Eye (tissue), 1 donor: ENCODE results near the gene OGDH.
A peak's percentile ranks its signal among the peaks of the same experiment; 100 is the strongest.
"Not testable (repeated sequence)": the region's sequence is repeated elsewhere in the genome, so short reads cannot be mapped to it uniquely, and the experiment has no call there.

Source experiments
- DNase-seq: peaks from one replicate; pipeline ENCODE4 v3.0.0-alpha.2; 2015

The OGDH gene

GRCh38 chr7:44580945-44581878 lies 25.2 kb upstream of the OGDH start:
- no peak for DNase-seq

DNA sequence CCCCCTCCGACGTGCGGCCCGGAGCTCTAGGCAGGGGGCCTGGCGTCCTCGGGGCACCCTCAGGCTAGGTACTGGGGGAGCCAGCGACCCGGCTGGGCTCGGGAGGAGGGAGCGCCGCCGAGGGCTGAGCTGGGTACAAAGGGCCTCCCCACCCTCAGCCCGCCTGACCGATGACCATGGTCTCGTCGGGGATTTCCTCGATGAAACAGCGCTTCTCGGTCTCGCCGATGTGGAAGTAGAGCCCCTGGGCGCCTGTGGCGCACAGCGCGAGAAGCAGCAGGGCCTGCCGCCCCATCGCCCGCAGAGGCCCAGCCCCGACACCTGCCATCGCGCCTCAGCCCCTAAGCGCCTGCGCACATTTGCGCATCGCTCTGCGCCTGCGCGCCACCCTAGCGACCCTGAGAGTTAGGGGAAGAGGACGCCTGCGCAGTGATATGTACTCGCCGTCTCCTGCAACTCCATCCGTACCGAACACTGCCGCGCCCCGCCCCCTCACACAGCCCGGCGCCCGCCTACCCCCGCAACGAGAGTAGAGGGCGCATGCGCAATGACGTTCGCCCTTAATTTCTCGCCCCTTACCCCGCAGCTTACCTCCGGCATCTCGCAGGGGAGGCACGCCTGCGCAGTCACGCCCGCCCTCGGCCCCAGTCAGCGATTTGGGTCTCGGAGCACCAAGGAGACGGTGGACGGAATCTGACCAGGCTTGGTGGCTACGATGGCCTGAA lies 24.4 kb upstream of the OGDH start, which contains the start of gene TMED4:
TSS of gene TMED4 (minus strand) at position 353 of the 725 bp plus-strand sequence. CDS start at position 328, 25 bp downstream.
- DNase-seq, result peak; percentile 99

DNA sequence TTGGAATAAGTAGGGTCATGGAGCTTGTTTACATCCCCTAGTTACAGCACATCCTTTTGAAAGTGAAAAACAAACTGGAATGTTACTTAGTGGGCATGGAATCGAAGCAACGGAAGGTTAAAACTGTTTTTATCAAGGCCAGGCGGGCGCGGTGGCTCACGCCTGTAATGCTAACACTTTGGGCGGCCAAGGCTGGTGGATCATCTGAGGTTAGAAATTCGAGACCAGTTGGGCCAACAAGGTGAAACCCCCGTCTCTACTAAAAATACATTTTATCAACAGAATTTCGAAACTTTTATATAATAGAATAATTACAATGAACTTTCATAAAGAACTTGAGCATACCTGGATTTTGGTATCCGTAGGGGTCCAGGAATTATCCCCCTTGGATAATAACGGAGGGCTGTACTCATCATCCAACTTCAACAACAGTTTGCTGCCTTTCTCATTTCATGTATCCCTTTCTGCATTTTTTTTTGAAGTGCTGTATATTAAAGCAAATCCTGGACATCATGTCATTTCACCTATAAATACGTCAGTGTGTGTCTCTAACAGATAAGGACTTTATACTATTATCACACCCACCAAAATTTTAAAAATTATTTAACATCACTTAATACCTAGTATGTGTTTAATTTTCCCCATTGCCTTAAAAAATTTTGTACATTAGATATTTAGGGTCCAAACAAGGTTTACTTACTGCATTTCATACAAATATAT lies 23.1 kb upstream of the OGDH start:
- DNase-seq, result no peak

GRCh38 chr7:44587843-44588711 lies 18.4 kb upstream of the OGDH start:
- peak; percentile 75 for DNase-seq

DNA sequence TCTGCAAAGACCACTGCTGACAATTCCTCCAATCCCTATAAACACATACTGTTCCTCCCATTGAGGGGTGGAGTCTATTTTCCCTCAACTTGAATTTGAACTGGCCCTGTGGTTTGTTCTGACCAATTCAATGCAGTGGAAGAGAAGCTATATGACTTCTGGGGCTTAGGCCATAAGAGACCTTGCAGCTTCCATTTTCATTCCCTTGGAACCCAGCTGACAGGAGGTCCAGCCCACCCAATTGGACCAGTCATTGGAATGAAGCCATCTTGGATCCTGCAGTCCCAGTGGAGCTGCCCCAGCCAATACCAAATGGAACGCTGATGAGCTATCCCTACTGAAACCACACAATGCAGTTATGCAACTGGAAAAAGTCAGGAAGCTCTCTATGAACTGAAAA lies 15.5 kb upstream of the OGDH start:
- DNase-seq, result no peak

GRCh38 chr7:44595934-44596635 lies 10.3 kb upstream of the OGDH start:
- DNase-seq, result no peak

DNA sequence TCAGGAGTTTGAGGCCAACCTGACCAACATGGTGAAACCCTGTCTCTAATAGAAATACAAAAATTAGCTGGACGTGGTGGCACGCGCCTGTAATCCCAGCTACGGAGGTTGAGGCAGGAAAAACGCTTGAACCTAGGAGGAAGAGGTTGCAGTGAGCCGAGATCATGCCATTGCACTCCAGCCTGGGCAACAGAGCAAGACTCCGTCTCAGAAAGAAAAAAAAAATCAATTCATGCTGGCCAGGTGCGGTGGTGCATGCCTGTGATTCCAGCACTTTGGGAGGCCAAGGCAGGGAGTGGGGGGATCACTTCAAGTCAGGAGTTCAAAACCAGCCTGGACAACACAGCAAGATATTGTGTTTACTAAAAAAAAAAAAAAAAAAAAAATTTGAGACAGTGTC lies 9.2 kb upstream of the OGDH start:
- DNase-seq, result not testable (repeated sequence)

GRCh38 chr7:44599222-44599621 lies 7.2 kb upstream of the OGDH start:
- DNase-seq, result no peak

- no peak for DNase-seq
Observed at GRCh38 chr7:44602576-44602910, 3.9 kb upstream of the OGDH start.

GRCh38 chr7:44603193-44603592 lies 3.2 kb upstream of the OGDH start:
- no peak for DNase-seq

GRCh38 chr7:44604941-44605340 lies 1.5 kb upstream of the OGDH start:
- DNase-seq, result no peak

- no peak for DNase-seq
Observed at GRCh38 chr7:44607141-44608068, 978 bp downstream of the OGDH start.

GRCh38 chr7:44608916-44609648 lies 2.7 kb downstream of the OGDH start:
- no peak for DNase-seq

GRCh38 chr7:44609829-44610228 lies 3.4 kb downstream of the OGDH start:
- DNase-seq, result no peak

DNA sequence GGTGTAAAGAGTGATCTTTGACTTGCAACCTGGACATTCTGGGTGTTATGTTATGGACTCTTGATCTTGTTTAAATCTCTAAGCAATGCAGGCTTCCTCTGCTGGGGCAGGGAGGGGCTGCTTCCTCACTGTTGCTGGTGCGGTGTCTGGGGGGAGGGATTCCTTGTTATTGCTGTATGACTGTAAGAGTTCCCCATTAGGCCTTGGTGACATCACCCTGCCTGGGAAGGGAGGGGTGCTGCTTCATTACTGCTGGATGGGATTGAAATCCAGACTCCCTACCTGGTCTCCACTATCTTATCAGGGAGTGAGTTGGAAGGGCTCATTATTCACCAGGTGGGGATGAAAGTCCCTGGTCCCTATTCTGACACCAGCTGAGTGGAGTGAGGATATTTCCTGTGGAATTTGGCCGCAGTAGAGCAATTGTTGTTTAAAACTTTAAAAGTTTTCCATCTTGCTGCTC lies 8.8 kb downstream of the OGDH start:
- DNase-seq, result no peak

GRCh38 chr7:44615793-44616192 lies 9.4 kb downstream of the OGDH start:
- DNase-seq, result no peak

DNA sequence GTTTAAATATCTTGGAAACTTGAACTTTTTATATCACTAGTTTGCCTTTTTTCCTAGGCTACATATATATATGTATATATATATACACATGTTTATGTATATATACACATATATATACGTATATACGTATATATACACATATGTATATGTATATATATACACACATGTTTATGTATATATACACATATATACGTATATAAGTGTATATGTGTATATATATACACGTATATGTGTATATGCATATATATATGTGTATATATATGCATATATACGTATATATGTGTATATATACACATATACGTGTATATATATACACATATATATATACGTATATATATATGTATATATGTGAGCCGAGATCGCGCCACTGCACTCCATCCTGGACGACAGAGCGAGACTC lies 10.1 kb downstream of the OGDH start:
- no peak for DNase-seq

DNA sequence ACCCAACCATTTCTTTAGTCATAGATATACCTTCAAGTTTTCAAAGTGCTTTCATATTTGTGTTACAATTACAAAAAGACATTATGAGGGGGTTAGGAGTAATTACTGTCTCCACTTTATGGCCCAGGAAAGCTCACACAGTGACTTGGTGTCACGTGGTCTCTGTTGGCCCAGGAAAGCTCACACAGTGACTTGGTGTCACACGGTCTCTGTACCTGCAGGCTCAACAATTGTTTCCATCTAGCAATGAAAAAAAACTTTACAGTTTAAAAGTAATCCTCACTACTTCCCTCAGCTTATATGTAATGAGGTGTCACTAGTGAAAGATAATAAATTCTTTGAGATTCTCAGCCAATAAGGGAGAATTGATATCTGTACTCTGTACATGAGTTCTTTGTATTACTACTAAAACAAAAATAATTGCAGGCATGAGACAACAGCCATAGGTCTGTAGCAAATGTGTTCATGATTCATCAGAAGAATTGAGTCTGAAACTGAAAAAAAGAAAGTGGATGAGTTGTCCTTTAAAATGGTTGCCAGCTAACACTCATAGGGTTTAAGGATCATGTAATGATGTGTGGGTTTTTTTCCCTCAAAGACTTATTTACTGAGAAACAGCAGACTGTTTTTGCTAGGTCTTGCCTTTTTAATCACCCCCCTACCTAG lies 10.9 kb downstream of the OGDH start:
- DNase-seq, result no peak

DNA sequence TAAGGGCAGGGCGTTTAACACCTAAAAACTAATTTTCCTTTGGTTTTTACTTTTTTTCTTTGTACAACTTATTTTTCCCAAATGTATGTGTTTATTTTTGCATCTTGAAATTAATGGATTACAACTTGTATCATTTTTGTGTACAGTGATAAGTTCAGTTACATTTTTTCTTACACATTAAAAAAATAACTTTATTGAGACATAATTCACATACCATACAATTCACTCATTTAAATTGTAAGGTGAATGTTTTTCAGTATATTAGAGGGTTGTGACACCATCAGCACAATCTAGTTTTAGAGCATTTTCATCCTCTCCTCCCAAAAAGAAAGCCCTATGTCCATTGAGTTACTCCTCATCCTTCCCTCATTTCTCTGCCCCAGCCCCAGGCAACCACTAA lies 11.6 kb downstream of the OGDH start:
- DNase-seq, result no peak
